Ovary (tissue), 9 donors: ENCODE measurements around the gene PMM2. TPM values are rescaled to one million over a fixed set of nuclear protein-coding genes. Genes with fewer than 3 reads are reported as not detected.

Experiments used
- DNase-seq, 5 donors: peaks; one replicate each; pipeline ENCODE4 v3.0.0-alpha.2; 2019 to 2020
- H3K27ac ChIP-seq, 2 donors: fragments of 200-600 bp; one replicate each; pipeline versions ENCODE4 v1.5.1 to v1.8.0; 2019 to 2022
- H3K27me3 ChIP-seq: fragments of 200-600 bp; one replicate; pipeline ENCODE4 v1.8.0; 2022
- H3K36me3 ChIP-seq: fragments of 200-600 bp; sonication (generic); one replicate; pipeline ENCODE4 v1.5.1; 2019
- H3K4me1 ChIP-seq: one replicate; pipeline ENCODE4 v1.8.1; 2013; ENCODE audit warnings: mild to moderate bottlenecking, moderate library complexity; ENCODE audit not compliant: insufficient read depth
- H3K4me3 ChIP-seq: fragments of 200-600 bp; sonication (generic); one replicate; pipeline ENCODE4 v1.5.1; 2017
- H3K9me3 ChIP-seq, 2 donors: fragments of 200-600 bp in 1 of 2; sonication (generic) in 1 of 2; one replicate each; pipeline versions ENCODE4 v1.5.1 to v1.8.1; 2013 to 2019; ENCODE audit warnings: mild to moderate bottlenecking in 1 of 2, moderate library complexity in 1 of 2
- EP300 ChIP-seq: sonication (generic); formaldehyde crosslinking; IDR thresholded peaks from one replicate; pipeline ENCODE4 v1.6.1; 2017; ENCODE audit warnings: antibody characterized with exemption
- POLR2A ChIP-seq: fragments of 450-650 bp; IDR thresholded peaks from one replicate; pipeline ENCODE4 v1.6.1; 2017; ENCODE audit warnings: antibody characterized with exemption, mild to moderate bottlenecking, moderate library complexity
- WGBS, 3 donors: extraction: QIAGEN DNeasy Blood & Tissue Kit in 1 of 3; methylation state at CpG; one replicate each; pipeline versions ENCODE4 v1.1.5 to v1.1.7; 2013 to 2017; 5-methylcytosine and 5-hydroxymethylcytosine counted together
- intact Hi-C, 4 donors: fragments of 100-400 bp; cut with DNase I; formaldehyde crosslinking; loops; one replicate each; pipeline versions ENCODE4 v1.11.0 to v1.15.1; 2022 to 2023
- polyA plus RNA-seq, 2 donors: library from polyadenylated mRNA; stranded (reverse); fragments of 200-250 nt in 1 of 2; fragments of 350-450 nt in 1 of 2; fragmentation: Illumina TruSeq in 1 of 2; extraction: RNeasy Lipid Tissue Mini Kit (QIAGEN cat#74804) in 1 of 2; gene quantifications; one replicate each; pipeline ENCODE4 v1.2.3, GENCODE V29; 2013 to 2014
- total RNA-seq, 7 donors: library from RNA; depleted of rRNA in 2 of 7; stranded (reverse); fragments of >200 nt in 2 of 7; fragmentation: NEBNext Ultra II Directional in 3 of 7; extraction: Animal tissue kit (Norgen Biotek cat#: 25700) in 3 of 7; gene quantifications; one replicate each; pipeline versions ENCODE4 v1.1.0 to v1.2.4, GENCODE V29; 2016 to 2023
- TF ChIP-seq, protein P1 (sequence below), 3 donors: fragments of 450-650 bp in 2 of 3; fragments of 200-600 bp in 1 of 3; IDR thresholded peaks; one replicate each; pipeline versions ENCODE4 v1.5.1 to v1.8.0; 2016 to 2022; ENCODE audit warnings: antibody characterized with exemption in 3 of 3, mild to moderate bottlenecking in 1 of 3
- donor health status: DM: no; HTN: no; CAD: no; lungs with moderate emphysema.
- donor health status: DM: no; HTN: no; CAD: no.
- donor health status: Bipolar disorder and iron deficiency.
- donor health status: DM: yes; HTN: yes; CAD: no.
- donor health status: DM: no; HTN: no; CAD: no.
- donor health status: DM: yes; HTN: yes; CAD: no.

Gene PMM2
- total and polyA plus RNA-seq, 9 donors, result 9.6 to 38.6 (median 23.1) TPM

DNA sequence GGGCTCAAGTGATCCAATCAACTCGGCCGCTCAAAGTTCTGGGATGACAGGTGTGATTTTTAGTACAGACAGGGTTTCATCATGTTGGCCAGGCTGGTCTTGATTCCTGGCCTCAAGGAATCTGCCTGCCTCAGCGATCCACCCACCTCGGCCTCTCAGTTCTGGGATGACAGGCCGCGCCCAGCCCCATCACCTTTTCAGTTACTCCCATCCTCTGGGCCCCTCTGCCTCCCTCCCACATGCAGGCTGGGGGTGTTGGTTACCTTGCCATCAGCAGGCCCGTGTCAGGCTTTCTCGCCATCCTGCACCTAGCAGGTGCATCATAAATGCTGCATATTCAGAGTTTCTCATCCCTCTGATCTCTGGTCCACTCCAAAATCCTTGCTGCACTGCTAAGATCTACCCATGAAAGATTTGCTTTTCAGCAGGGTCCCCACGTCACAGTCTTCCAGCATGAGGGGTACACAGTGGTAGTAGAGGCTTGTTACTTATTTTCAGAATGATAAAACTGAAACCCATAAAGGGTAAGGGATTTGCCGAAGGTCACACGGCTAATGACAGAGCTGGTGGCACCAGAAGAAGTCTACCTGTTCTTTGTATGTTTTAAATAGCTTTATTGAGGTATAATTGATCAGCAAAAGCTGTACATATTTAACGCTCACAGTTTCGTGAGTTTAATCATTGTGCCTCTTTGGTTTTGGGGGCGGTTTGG is 16.6 kb downstream of the PMM2 start:
- intact Hi-C loops, result no loop called here
- Histone ChIP-seq H3K4me3 (no peak overlapping the region), H3K9me3 (no peaks in the 10 kb centered on the region), H3K27me3 (no peaks in the 10 kb centered on the region), H3K27ac (no peak overlapping the region), H3K4me1 (no peaks in the 10 kb centered on the region), H3K36me3 (no peaks in the 10 kb centered on the region)
- DNase-seq, result no peak
- TF ChIP-seq, protein P1, sequence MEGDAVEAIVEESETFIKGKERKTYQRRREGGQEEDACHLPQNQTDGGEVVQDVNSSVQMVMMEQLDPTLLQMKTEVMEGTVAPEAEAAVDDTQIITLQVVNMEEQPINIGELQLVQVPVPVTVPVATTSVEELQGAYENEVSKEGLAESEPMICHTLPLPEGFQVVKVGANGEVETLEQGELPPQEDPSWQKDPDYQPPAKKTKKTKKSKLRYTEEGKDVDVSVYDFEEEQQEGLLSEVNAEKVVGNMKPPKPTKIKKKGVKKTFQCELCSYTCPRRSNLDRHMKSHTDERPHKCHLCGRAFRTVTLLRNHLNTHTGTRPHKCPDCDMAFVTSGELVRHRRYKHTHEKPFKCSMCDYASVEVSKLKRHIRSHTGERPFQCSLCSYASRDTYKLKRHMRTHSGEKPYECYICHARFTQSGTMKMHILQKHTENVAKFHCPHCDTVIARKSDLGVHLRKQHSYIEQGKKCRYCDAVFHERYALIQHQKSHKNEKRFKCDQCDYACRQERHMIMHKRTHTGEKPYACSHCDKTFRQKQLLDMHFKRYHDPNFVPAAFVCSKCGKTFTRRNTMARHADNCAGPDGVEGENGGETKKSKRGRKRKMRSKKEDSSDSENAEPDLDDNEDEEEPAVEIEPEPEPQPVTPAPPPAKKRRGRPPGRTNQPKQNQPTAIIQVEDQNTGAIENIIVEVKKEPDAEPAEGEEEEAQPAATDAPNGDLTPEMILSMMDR (IDR thresholded peaks at IDR 0.05), result no peak
- TF ChIP-seq POLR2A, result no peak
- no peak for TF ChIP-seq EP300
- WGBS, 3 donors, result 92 to 95% (median 92%) methylated on average over 14 of the region's 14 CpGs

- WGBS, 3 donors, result 73 to 83% (median 75%) methylated on average over 6 of the region's 6 CpGs
- no peaks in the 10 kb centered on the region for H3K36me3 ChIP-seq
- intact Hi-C loops, result no loop called here
Observed at GRCh38 chr16:8816967-8817655, 19.5 kb downstream of the PMM2 start.

DNA sequence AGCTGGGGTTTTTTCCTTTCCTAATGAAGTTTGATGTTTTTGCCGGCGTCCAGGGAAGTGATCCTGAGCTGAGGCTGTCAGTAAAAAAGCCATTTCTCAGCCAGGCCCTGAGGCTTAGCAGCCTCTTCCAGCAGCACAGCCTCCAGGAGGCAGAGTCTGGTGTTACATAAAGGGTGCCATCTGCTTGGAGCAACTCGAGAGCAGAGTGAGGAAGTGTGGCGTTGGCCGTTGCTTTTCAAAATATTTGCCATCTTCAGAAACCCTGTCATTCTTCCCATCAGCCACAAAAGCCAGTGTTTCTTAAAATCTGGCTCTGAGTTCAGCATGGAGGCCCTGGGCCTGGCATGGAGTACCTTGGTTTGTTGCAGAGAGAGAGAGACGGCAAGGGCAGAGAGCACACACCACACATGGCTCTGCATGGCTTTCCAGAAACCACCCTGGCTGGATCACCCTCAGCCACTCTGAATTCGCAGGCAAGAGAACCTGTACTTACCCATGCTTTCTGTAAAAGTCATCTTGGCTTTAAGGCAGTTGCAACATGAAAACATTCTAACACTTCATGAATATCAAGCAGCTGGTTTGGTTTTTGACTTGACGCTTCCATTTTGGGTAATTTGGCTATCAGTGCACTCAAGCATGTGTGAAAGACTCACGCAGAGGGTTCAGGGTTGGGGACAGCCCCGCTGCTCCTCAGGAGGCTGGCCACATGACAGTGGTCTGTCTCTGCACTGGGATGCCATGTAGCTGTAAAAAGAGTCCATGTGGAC is 21.0 kb downstream of the PMM2 start:
- 88 to 94% (median 92%) methylated on average over 10 of the region's 10 CpGs for WGBS, 3 donors
- no peak overlapping the region for H3K27ac ChIP-seq
- H3K27me3 ChIP-seq, result no peaks in the 10 kb centered on the region
- H3K4me3 ChIP-seq, result no peak overlapping the region
- DNase-seq, result no peak
- H3K36me3 ChIP-seq, result no peaks in the 10 kb centered on the region
- intact Hi-C loops, result no loop called here
- no peaks in the 10 kb centered on the region for H3K9me3 ChIP-seq
- TF ChIP-seq POLR2A, result no peak
- no peak for TF ChIP-seq EP300
- TF ChIP-seq, protein P1 (IDR thresholded peaks at IDR 0.05), result no peak
- H3K4me1 ChIP-seq, result no peaks in the 10 kb centered on the region

More at GRCh38 chr16:8816967-8817655, 19.5 kb downstream of the PMM2 start:
- no peaks in the 10 kb centered on the region for H3K9me3 ChIP-seq
- H3K27me3 ChIP-seq, result no peaks in the 10 kb centered on the region
- TF ChIP-seq, protein P1 (IDR thresholded peaks at IDR 0.05), result no peak
- no peak for TF ChIP-seq EP300
- no peak for TF ChIP-seq POLR2A
- no peak for DNase-seq
- no peak overlapping the region for H3K27ac ChIP-seq
- H3K4me1 ChIP-seq, result no peaks in the 10 kb centered on the region
- H3K4me3 ChIP-seq, result no peak overlapping the region

GRCh38 chr16:8819411-8820034 is 21.9 kb downstream of the PMM2 start:
- Histone ChIP-seq H3K27me3 (no peaks in the 10 kb centered on the region), H3K36me3 (no peaks in the 10 kb centered on the region), H3K4me1 (no peaks in the 10 kb centered on the region), H3K27ac (no peak overlapping the region), H3K4me3 (no peak overlapping the region), H3K9me3 (no peaks in the 10 kb centered on the region)
- TF ChIP-seq, protein P1 (IDR thresholded peaks at IDR 0.05), result no peak
- no peak for TF ChIP-seq POLR2A
- no peak for TF ChIP-seq EP300
- WGBS, 3 donors, result 84 to 88% (median 86%) methylated on average over 6 of the region's 6 CpGs
- DNase-seq, result no peak
- intact Hi-C loops, result no loop called here
